GM19395 (cell line): ENCODE results near the gene CDKN2B-AS1.

Experiments used
- ATAC-seq: cut with Tn5 transposase; IDR thresholded peaks from one replicate; pipeline ENCODE4 v1.9.1; 2021; ENCODE audit warnings: mild to moderate bottlenecking, moderate library complexity; ENCODE audit not compliant: unreplicated experiment

CDKN2B-AS1 gene

GRCh38 chr9:22005021-22005701 lies 10.6 kb downstream of the CDKN2B-AS1 start:
- no peak for ATAC-seq

- ATAC-seq: no peak
Measured at GRCh38 chr9:22005702-22006606, 11.4 kb downstream of the CDKN2B-AS1 start.

GRCh38 chr9:22008384-22008716 lies 13.8 kb downstream of the CDKN2B-AS1 start:
- peak; percentile 2 for ATAC-seq

GRCh38 chr9:22008717-22009505 lies 14.3 kb downstream of the CDKN2B-AS1 start, which contains the start of gene CDKN2B:
Gene CDKN2B, minus strand, starts transcription at chr9:22009305. Its CDS starts 352 bp downstream, at chr9:22008953.
- peak; percentile 89 for ATAC-seq

- peak; percentile 58 for ATAC-seq
Measured at GRCh38 chr9:22009506-22009867, 14.9 kb downstream of the CDKN2B-AS1 start.

- ATAC-seq: no peak
Measured at GRCh38 chr9:22010866-22011625, 16.5 kb downstream of the CDKN2B-AS1 start.

GRCh38 chr9:22022396-22022795 lies 27.8 kb downstream of the CDKN2B-AS1 start:
- ATAC-seq: no peak

- no peak for ATAC-seq
Measured at GRCh38 chr9:22026696-22027095, 32.1 kb downstream of the CDKN2B-AS1 start.

GRCh38 chr9:22028394-22028793 lies 33.8 kb downstream of the CDKN2B-AS1 start:
- ATAC-seq: no peak

- no peak for ATAC-seq
Measured at GRCh38 chr9:22029231-22029630, 34.6 kb downstream of the CDKN2B-AS1 start.

GRCh38 chr9:22030101-22030598 lies 35.6 kb downstream of the CDKN2B-AS1 start:
- peak; percentile 92 for ATAC-seq

GRCh38 chr9:22031655-22032411 lies 37.2 kb downstream of the CDKN2B-AS1 start:
- ATAC-seq: no peak

GRCh38 chr9:22033012-22033630 lies 38.5 kb downstream of the CDKN2B-AS1 start:
- ATAC-seq: no peak

- ATAC-seq: no peak
Measured at GRCh38 chr9:22035591-22036011, 41.0 kb downstream of the CDKN2B-AS1 start.

GRCh38 chr9:22036866-22037626 lies 42.5 kb downstream of the CDKN2B-AS1 start:
- ATAC-seq: no peak

GRCh38 chr9:22037954-22038690 lies 43.5 kb downstream of the CDKN2B-AS1 start:
- ATAC-seq: no peak

- ATAC-seq: no peak
Measured at GRCh38 chr9:22039258-22039657, 44.7 kb downstream of the CDKN2B-AS1 start.

GRCh38 chr9:22040760-22041159 lies 46.2 kb downstream of the CDKN2B-AS1 start:
- no peak for ATAC-seq
